GM20000 (cell line): ENCODE measurements around the gene GPR137.

Experiments
- DNase-seq: peaks from one replicate; pipeline ENCODE4 v3.0.0; 2012; ENCODE audit warnings: low spot score
- CTCF ChIP-seq: IDR thresholded peaks from 2 replicates; pipeline ENCODE4 v1.5.1; 2012; ENCODE audit warnings: mild to moderate bottlenecking, control low read depth; ENCODE audit errors: extremely low read depth, missing control alignments

Gene GPR137

DNA sequence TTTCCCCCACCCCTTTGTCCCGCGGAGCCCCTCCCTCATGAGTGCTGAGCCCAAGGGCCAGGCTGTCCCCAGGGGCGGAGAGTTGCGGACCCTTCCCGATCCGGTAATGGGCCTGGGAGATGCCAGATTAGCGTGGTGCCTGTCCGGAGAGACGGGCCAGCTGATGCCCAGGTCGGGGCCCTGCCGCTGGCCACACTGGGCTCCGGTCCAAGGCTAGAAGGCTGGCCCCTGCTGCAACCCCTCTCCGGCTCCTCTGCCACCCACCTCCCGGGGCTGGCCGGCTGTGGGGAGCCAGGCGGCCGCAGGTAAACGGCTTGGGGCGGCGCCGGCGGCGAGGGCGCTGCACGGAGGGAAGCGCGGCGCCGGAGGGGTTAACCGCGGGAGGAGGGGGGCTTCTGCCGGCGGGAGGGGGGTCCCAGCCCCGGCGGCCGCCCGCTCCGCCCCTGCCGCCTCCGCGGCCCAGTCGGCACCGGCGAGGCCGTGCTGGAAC lies 5.7 kb downstream of the GPR137 start, which contains the start of gene KCNK4:
KCNK4 (plus strand) TSS at position 41 of the 490 bp plus-strand sequence. CDS start 1,717 bp downstream, outside the sequence.
- TF ChIP-seq CTCF: no peak

DNA sequence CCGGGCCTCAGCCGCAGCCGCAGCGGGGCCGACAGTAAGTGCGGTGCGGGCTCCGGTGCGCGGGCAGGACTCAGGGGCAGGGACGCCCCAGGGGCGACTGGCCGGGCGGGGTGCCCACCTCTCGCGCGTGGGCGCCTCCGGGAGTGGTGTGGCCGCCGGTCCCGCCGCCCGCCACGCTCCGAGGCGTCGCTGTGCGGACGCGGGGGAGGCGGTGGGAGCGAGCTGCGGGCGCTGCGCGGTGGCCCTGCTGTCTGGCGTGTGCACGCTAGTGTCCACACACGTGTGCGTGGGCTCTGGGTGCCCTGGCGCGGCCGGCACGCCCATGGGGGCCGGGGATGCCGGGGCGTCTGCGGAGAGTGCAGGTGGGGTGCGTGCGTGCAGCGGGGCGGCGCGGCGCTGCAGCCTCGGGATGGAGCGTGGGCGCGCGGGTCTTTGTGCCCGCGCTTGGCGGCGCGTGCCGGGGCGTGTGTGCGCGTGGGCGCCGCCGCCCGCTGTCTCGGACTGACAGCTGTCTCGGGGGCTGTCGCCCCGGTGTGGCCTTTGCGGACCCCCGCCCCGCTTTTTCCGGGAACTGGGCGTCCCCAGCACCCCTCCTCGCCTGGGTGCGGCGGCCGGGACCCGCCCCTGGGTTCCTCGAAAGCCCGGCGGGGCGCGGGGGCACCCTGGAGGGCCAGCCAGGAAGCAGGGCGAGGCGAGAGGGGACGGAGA lies 6.3 kb downstream of the GPR137 start:
- no peak for DNase-seq
- no peak for TF ChIP-seq CTCF

More for the DNA sequence above, 5.7 kb downstream of the GPR137 start, which contains the start of gene KCNK4:
- no peak for DNase-seq

DNA sequence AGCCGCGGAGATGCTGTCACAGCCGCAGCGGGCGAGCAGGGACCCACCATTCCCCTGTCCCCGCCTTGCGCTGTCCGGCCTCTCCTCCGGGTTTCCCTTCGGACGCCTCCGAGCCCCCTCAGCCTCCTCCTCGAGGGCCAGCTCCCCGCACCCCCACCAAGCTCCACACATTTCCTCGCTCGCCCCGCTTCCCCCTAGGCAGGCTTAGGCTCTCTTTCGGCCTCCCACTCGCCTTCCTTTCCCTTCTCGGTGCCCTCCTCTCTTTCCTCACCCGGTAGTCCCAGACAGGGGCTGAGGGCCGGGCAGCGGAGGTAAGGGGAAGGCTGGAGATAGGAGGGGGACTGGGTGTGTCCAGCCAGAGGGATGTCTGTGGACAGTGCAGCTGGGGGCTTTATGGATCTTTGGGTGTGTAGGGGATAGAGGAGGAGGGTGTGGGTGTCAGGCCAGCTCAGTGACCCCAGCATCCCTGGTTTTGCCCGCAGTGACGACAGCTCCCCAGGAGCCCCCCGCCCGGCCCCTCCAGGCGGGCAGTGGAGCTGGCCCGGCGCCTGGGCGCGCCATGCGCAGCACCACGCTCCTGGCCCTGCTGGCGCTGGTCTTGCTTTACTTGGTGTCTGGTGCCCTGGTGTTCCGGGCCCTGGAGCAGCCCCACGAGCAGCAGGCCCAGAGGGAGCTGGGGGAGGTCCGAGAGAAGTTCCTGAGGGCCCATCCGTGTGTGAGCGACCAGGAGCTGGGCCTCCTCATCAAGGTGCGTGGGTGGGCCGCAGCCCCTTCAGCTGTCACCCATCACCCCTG lies 7.0 kb downstream of the GPR137 start:
- DNase-seq: peak; percentile 51
- TF ChIP-seq CTCF: no peak

DNA sequence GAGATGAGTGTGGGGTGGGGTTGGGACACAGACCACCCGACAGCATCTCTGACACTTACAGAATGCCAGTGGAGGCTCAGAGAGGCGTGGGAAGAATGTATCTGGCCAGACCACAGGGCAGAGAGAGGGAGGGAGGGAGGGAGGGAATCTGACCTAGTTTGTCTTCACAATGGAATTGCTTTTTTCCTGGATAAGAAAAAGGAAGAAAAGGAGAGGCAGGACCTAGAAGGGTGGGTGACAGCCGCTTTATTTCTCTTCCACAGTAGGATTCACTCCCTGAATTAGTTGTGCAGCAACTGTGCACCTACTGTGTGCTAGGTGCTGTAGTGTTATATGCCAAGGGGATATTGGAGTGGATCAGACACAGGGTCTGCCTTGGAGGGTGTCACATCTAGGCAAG lies 9.1 kb downstream of the GPR137 start:
- no peak for DNase-seq
- TF ChIP-seq CTCF: no peak

DNA sequence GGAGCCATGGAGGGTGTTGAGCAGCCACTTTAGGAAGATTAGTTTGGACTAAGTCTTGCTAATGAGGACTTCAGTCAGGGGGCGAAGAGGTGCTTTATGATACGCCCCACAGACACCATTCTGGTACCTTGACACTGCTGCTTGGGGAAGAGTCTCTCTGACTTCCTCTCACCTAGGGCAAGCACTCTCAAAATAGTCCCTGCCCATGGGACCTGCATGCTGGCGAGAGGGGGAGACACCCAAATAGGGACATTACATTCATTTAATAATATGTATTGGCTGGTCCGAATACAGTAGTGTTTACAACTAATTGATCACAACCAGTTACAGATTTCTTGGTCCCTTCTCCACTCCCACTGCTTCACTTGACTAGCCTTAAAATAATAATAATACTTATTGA lies 10.1 kb downstream of the GPR137 start:
- TF ChIP-seq CTCF: no peak
- DNase-seq: no peak

DNA sequence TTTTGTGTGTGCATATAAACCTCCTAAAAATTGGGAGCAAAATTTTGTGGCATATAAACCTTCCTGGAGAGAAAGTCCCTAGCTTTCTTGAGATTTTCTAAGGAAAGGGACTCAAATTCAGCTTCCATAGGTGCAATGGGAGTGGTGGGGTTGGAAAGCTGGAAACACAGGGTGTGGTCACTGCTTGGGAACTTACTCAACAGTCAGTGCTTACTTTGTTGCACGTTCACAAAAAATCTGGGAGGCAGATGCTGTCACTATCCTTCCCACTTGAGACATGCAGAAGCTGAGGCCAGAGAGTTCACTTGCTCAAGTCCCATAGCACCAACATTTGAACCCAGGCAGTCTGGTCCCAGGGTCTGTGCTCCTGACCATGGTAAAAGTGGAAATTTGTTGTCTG lies 10.6 kb downstream of the GPR137 start:
- no peak for DNase-seq
- no peak for TF ChIP-seq CTCF

- TF ChIP-seq CTCF: no peak
- no peak for DNase-seq
Observed at GRCh38 chr11:64296830-64297698, 11.4 kb downstream of the GPR137 start.
